ENCODE measurements around the gene REC114.
"Not testable (repeated sequence)": the region's sequence is repeated elsewhere in the genome, so short reads cannot be mapped to it uniquely, and the experiment has no call there.

REC114 gene

DNA sequence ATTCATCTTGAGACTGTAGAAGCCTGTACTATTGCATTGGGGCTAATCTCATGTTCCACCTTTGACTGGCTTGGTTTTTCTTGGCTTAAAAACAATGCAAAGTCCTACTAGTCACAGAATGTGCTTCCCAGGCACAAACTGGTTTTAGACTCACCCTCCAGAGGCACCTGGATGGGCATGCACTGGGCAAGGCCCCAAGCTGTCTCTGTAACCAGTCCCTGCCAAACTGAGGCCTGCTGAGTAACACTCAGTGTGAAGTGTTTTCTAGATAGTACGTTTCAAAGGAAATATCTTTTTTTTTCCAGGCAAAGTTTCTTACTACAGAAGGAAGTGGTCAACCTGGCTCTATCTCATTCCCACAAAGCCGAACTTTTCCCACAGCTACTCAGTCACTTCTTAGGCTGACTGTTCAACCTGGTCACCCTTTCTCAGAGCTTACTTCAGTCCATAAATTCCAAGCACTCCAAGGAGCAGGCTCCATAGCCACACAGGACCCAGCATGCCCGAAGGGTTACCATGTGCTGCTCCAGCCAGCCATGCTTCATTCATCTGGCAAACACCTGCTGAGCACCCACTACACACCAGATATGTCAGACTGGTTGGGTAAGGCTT, 132.8 kb downstream of the REC114 start:
- no peak for DNase-seq (ENCODE audit: low read depth in 2 of 2)

DNA sequence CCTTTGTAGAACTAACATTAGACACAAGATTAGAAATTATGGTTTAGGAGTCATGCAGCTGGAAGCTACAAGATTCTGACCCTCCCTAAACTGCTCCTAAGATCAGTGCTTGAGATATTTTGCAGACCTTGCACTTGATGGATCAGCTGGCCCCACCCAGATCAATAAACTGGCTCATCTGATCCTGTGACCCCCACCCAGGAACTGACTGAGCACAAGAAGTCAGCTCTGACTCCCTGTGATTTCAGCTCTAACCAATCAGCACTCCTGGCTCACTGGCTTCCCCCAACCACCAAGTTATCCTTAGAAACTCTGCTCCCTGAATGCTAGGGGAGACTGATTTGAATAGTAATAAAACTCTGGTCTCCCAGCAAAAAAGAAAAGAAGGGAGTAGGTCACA, 134.6 kb downstream of the REC114 start:
- not testable (repeated sequence) for DNase-seq (ENCODE audit: low read depth in 2 of 2)

DNA sequence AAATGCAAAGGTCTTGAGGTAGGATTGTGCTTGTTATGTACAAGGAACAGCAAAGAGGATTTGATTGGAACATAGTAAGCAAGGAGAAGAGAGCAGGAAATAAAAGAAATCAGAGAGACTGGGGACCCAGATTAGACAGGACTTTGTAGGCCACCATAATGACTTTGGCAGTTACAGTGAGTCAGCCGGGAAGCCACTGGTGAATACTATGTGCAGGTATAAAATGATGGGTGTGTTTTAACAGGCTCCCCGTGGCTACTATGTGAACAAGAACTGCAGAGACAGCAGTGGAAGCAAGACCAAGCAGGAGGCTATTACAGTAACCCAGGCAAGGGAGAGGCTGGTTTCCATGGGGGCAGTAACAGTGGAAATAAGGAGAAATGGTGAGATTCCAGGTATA, 135.1 kb downstream of the REC114 start:
- no peak for DNase-seq (ENCODE audit: low read depth in 2 of 2)

DNA sequence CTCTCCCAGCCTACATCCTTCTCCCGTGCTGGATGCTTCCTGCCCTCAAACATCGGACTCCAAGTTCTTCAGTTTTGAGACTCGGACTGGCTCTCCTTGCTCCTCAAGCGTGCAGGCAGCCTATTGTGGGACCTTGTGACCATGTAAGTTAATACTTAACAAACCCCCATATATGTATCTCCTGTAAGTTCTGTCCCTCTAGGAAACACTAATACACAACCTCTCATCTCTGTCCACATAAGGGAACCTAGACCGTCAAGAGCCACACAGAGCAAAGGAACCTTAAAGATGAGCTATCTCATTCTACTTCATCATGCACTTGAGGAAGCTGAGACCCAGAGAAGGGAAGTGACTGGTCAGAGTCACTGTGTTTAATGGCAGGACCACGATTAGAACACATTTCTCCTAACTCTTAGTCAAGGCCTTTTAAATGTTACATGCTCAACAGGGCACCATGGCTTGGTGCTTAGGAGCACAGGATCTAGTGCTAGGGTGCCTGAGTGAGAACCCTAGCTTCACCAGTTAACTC, 140.0 kb downstream of the REC114 start:
- no peak for DNase-seq (ENCODE audit: low read depth in 2 of 2)

DNA sequence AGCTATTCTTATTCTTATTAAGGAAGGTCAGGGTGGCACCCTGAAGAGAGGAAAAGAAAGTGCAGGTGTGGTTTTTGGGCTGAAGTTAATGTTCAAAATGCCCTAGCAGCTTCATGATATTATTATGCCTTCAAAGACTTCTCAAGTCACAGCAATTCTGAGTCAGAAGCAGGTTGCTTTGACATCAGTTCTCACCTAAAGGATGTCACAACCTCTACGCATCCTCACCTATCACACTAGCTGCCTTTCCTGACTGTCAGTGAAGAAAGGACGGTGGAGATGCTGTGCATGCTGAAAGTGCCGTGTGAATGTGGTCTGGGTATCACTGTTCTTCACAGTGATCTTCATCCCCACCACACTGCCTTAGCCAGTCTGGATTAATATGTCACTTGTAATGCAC, 140.6 kb downstream of the REC114 start:
- no peak for DNase-seq (ENCODE audit: low read depth in 2 of 2)

DNA sequence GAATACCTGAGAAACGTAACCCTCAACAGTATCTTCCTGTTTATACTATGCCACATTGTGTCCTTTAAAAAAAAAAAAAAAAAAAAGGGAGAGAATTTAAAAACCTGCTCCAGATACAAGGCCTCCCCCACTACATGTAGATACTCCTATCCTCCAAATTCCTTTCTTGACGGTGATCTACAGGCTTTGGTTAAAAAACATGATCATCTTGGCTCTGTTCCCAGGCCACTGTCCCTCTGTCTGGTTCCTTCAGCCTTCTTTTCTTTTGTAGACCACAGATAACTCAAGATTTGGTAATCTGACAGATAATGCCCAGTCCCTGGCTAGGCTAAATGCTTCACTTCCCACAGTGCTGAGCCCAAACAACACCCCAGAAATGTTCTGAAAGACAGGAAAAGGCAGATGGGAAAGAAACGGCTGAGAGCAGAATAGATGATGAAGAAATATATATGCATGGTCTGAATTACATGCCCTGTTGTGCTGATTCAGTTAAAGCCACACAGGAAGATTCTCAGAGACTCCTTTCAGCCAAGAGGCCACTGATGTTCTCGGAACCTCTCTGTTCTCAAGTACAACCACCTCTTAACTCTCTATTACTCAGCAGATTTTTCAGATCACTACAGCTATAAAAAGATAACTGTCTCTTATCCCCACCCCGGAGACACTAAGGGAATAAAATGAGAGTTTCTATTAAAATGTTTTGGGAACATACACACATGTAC, 141.9 kb downstream of the REC114 start:
- no peak for DNase-seq (ENCODE audit: low read depth in 2 of 2)

DNA sequence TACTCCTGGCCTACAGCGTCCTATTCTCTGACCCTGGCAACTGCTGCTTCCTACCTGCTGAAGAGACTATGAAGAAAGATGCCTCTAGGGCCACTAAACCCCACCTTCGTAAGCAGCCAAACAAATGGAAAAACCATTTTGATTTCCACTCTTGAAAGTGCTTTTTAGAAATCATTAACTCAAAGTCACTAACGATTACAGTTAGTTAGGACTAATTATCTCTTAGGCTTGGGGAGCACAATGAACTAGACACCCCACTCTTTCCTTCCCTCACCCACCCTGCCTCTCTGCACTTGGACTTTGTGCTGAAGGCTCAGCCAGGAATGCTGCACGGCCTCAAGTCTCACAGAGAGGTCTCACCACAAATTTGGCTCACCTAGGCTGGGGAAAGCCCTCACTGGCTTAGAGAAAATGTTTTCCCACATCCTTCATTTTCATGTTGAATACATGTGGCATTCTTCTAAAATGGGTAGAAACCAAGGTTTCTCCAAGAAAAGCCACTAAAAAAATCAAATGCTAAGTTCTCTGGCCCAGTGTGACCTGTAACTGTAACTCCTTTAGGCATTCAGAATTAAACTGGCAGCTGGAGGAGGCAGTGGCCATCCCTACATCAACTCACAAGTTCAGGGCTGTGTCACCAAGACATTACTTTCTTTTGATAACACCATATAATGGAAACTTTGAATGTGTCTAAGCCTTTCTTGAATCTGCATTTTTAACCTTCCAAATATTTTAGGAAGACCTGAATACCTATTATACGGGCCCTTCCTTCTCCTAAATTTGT, 143.1 kb downstream of the REC114 start:
- no peak for DNase-seq (ENCODE audit: low read depth in 2 of 2)

DNA sequence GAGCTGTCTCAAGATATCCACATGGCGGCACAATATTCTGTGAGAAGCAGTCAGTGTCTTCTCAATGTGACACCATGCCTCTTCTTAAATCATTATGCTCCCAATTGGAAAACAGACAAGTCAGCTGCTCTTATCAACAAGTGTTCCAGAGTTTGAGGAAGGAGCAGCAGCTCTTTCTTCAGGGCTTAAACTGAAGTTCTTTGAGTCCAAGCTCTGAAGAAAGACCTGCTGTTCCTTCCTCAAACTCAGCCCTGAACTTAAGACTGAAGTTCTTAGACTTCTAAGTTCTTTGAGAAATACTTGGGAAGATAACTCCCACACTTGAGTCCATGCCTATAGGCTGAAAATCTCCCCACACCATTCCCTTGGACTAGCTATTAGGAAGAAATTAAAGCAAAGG, 146.8 kb downstream of the REC114 start:
- no peak for DNase-seq (ENCODE audit: low read depth in 2 of 2)

DNA sequence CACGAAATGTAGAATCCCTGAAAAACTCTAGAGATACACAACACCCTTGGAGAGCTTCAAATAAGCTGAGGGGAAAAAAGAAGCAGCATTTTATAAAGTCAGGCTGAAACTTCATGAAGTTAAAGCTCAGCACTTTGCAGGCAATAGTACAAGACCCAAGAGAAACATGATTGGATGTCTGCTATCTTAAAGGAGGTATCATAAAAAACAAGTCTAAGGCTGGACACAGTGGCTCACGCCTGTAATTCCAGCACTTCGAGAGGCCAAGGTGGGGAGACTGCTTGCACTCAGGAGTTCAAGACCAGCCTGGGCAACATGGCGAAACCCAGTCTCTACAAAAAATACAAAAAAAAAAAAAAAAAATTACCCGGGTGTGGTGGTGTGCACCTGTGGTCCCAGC, 147.3 kb downstream of the REC114 start:
- DNase-seq (ENCODE audit: low read depth in 2 of 2) = no peak

DNA sequence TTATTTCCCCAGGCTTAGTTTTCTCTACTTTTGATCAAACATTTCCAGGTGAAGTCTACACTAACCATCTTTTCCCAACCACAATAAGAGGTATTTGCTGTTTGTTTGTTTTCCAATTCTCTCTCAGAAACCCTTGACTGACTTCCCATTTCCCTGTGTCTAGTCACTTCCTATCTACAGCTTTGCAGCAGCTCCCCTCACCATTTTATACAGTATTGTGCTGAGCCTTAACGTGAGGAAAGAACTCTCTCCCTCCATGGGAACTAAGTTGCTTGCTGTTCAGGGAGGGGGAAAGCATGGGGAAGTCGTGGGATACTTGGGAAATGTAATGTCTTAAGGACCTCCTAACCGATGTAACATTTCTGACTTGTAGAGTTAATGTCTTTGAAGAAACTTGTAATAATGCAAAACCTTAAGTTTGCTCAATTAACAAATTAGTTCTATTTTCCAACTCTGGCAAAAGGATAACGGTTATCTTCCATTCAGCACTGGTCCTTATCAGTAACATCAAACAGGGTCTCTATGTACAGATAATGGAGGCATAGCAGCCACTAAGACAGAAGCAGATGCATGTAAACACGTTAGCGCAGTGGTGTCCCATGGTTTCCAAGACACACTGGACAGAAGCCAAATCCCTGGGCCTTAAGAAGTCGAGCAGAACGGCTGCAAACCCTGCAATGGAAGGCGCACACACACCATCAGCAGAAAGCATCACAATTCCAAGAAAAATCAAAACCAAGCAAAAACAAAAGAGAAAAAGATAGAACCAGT, 150.5 kb downstream of the REC114 start:
- no peak for DNase-seq (ENCODE audit: low read depth in 2 of 2)

DNA sequence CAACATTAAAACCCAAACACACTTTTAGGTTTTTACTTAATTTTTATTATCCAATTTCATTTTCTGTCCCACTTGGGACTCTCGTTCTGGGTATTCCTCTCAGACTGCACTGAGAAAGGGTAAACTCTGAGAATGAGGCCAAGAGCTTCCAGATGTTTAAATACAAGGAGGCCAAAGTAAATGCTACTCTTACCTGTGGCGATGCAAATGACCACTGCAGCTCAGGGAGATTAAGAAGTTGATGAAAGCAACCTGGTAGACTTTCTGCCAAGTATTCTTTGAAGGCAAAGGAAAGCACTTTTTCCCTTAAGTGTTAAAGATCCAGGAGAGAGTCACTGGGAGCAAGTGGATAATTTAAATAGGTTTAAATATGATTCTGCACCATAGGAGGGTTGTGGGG, 151.1 kb downstream of the REC114 start:
- no peak for DNase-seq (ENCODE audit: low read depth in 2 of 2)

DNA sequence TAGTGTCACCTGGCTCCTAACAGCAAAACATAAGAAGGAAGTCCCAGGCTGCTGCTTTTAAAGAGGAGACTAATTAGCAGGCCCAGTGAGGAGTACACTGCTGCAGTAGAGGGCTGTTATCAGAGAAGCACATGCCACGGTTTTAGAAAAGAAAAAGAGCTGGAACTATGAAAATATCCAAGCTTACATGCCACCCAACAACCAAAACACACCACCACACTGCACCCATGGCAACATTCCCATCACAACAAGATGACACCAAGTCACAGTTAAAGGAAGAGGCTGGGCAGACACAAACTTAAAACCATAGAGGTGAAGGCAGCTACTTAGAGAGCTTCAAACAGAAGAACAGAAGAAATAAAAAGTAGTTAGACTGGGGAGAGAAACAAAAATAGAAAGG, 153.2 kb downstream of the REC114 start:
- no peak for DNase-seq (ENCODE audit: low read depth in 2 of 2)

DNA sequence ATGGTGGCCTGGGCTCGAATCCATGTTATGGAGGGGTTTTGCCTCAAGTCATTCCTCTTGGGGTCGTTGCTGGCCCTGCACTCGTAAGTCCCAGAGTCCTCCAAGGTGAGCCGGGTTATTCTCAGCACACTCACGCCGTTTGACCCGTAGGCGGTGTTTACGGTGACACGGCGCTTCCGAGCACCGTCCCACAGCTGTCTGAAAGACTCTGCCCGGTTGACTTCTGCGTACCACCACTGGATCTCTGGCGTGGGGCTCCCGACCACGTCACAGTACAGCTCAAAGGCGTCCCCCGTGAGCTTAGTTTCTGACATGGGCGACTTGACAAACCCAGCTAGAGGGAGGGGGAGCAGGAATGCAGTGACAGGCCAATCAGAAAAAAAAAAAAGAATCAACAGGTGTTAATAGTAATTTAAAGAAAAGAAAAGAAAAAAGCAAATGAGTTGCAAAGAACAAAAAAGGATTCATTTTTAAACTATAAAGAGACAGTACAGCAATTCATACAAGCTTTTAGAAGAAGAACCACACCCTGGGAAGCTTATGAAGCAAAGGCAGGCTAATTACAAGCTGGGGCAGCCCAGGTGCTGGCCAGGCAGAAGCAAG, 154.2 kb downstream of the REC114 start:
- DNase-seq (ENCODE audit: low read depth in 2 of 2) = no peak

DNA sequence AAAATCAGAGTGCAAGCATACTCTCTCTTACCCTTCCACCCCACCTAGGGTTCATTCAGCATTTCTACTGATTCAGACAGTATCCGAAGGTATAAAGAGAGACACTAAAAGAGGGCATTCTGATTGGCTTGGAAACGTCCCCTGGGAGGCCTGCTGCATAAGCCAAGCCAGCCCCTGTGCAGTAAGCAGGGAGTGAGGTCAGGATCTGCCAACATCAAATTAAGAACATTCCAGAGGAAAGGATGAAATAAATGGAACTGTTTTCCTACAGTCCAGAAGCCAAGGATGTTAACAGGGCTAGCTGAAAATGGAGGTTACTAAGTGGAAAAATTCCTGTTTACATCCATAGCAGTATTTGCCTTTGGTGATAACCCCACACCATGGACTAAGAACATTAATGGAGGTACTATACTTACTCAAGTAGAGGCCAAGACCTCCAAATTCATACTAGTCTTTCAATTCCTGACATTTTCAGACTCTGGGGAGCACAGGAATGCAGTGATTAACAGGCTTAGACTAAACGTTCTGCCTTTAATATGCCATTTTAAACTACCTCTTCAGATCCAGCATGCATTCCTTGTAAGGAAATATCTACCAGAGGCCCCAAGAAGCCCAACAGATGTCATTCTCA, 155.7 kb downstream of the REC114 start:
- DNase-seq (ENCODE audit: low read depth in 2 of 2) = no peak

DNA sequence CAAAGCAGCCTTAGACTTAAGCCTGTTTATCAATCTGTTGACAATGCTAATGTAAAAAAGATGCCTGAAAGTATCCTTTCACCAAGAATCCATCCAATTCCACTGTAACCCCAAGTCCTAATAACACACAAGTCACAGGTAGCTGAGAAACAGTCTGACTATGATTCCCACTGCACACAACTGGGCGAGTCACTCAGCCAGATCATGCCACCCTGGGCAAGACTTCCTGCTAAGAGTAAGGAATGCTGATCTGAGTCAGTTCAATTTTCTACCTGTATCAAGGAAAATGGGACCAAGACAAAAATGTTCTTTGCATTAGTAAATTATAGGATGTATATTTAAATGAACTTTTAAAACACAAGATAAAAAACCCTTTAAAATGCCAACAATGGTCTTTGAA, 157.0 kb downstream of the REC114 start:
- no peak for DNase-seq (ENCODE audit: low read depth in 2 of 2)

DNA sequence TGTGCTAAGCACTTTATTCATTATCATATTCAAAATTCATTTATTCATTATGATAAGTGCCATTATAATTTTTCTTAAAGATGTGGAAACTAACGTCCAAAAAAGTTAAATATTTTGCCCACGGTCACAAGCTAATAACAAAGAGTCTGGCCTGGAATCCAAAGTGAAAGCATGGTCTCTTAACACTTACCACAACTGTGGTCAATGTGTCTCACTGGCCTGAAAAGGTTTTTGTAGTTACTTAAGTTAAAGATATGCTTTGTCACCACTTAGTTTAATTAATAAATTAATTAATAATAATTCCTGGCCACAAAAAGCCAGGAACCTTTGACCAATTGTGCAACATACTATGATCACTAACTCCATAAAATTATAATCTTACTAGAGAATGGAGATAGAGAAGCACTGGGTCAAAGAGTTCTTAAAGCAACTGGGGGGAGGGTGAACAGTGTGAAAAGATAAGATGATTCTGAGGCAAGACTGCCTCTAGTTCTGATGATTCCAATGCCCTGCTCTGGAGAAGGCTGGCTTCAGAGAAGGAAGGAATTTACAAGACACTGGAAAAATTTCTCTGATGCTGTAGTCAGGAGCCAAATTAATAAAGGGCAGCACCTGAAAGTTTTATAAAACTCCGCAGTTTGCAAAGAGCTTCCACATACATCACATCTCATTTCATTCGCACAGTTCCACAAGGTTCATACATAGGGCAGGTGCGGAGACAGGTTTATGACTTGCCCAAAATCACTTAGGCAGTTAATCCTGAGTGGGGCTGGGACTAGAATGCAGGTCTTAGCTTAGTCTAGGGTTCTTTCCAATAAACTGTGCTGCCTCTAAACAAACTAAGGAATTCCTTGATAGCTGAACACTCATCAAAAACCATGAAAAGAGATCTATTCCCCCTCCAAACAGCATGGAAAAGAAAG, 157.7 kb downstream of the REC114 start:
- no peak for DNase-seq (ENCODE audit: low read depth in 2 of 2)

DNA sequence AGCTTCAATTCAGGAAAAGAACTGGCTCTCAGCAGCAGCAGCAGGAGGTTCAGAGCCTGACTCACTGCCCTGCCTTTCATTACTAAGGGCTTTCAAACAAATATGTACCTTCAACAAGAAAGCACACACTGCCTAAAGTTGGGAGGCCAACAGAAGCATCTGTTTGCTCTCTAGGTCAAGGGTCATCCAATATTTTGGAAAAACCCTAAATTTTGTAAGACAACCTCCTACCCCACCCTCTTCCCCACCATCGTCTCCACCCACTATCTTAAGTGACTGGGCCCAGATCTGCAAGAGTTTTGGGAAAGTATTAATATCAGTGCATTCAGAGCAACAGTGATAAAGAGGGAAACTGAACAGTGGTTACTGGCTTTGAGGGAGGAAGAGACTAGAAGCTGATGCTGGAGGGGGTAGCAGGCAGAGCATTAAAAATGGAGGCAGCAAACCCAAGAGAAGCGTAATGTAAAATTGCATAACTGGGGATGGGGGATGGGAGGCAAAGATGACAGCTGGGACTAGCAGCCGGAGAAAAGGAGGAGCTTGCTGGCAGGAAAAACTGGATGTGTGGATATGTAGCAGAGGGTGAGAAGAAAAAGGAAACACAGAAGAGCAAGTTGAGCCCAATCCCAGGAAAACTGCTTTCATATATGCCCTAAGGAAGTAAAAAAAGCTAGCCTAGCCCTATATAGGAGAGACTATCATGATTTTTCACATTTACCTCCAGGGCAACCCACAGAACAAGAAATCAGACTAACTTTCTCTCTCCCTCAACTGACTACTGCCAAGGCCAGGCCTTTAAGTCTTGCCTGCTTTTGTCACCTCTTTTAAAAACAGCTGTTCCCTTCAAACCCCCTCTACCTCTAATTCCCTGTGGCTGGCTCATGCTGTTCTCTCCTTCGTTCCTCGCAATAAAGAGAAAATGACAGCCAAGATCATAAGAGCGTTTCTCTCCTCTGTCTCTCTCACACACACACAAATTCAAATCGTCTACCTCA, 158.8 kb downstream of the REC114 start:
- no peak for DNase-seq (ENCODE audit: low read depth in 2 of 2)

DNA sequence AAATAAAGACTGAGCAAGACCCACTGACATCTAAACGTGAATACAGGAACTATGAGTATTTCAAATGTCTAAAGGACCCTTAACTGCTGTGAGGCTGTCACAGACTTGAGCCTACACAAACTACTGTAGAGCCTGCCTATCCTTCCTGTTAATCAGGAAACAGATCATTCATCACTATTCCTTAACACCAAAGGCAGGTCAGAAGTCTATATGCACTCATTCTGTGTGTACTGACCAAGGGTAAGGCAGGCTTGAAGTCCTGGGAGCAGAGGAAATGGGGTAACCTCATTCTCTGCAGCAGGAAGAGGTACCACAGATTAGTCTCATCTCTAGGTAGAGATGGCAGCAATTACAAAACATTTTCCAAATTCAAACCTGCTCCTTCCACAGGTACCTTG, 159.5 kb downstream of the REC114 start:
- no peak for DNase-seq (ENCODE audit: low read depth in 2 of 2)

DNA sequence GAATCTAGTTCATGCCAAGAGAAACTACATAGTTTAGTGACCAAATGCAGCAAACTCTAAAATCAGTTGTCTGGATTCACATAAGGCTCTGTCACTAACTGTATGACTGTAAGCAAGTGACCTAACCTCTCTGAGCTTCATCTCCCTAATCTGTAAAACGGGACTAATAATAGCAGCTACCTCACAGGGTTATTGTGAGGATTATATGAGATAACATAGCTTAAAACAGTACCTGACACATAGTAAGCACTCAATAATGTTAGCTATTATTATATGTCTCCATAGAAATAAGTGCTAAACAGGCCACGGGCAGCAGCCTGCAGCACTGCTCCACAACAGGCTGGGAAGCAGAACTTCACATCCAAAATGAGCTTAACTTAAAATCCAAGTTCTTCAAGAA, 160.0 kb downstream of the REC114 start:
- no peak for DNase-seq (ENCODE audit: low read depth in 2 of 2)
